HG03571 (cell line): ENCODE results near the gene MXRA7.

Experiments
- ATAC-seq: cut with Tn5 transposase; IDR thresholded peaks from one replicate; pipeline ENCODE4 v1.9.1; 2021; ENCODE audit not compliant: unreplicated experiment

The MXRA7 gene

GRCh38 chr17:76681222-76682137 is 29.3 kb downstream of the MXRA7 start:
- no peak for ATAC-seq

- ATAC-seq: no peak
Observed at GRCh38 chr17:76679239-76679638, 31.5 kb downstream of the MXRA7 start.

DNA sequence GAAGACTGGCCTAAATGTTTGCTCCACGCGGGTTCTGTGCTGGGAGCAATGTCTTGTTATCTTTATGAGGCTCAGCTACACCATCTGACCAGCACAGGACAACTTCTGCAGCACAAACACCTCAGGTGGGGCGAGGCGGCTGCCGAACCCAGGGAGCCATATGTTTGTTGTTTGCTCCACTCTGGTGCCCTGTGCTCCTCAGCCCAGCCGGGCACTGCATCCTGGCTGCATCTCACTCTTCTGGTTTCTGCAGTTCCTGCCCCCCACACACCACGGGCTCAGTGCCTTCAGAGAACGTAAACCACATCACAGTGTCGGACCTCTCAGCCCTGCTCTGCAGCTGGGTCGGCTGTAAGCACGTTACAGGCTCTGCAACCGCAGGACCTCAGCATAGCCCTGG is 32.4 kb downstream of the MXRA7 start:
- no peak for ATAC-seq

- no peak for ATAC-seq
Observed at GRCh38 chr17:76677406-76677805, 33.4 kb downstream of the MXRA7 start.

GRCh38 chr17:76676629-76677028 is 34.1 kb downstream of the MXRA7 start:
- no peak for ATAC-seq

GRCh38 chr17:76675648-76676047 is 35.1 kb downstream of the MXRA7 start:
- no peak for ATAC-seq

GRCh38 chr17:76674600-76674999 is 36.2 kb downstream of the MXRA7 start:
- no peak for ATAC-seq

- no peak for ATAC-seq
Observed at GRCh38 chr17:76673729-76674128, 37.0 kb downstream of the MXRA7 start.

DNA sequence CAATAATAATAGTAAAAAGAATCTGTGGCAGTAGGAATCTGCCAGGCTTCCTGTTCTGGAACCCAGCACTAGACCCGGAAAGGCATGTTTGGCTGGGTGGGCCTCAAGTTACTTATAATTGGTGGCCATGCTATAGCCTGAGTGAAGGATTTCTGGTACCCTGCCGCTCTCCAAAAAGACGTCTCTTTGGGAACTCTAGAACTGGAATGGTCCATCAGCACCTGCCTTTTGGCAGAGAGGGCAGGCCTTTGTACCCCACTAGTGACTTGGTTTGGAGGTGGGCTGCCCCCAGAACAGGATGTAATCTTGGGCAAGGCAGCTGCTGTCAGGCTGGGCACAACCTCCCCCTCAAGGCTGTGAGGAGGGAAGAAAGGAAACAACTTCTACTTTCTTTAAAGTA is 37.9 kb downstream of the MXRA7 start:
- ATAC-seq: no peak

- ATAC-seq: no peak
Observed at GRCh38 chr17:76672270-76672851, 38.4 kb downstream of the MXRA7 start.

DNA sequence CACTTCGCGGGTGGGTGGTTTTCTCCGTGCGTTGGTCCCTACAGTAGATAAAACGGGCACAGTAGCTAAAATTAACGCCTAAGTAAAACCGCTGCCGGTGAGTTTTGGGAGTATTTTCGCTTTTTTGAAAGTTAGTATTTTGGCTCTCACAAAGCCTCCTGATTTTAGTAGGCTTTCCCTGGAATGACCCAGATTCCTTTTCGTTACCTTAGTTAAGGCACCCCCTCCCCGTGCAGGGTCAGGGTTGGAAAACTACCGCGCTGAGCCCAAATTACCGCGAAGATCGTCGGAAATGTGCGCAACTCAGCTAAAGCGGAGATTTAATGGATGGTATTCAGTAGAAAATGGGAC is 38.9 kb downstream of the MXRA7 start:
- ATAC-seq: no peak

DNA sequence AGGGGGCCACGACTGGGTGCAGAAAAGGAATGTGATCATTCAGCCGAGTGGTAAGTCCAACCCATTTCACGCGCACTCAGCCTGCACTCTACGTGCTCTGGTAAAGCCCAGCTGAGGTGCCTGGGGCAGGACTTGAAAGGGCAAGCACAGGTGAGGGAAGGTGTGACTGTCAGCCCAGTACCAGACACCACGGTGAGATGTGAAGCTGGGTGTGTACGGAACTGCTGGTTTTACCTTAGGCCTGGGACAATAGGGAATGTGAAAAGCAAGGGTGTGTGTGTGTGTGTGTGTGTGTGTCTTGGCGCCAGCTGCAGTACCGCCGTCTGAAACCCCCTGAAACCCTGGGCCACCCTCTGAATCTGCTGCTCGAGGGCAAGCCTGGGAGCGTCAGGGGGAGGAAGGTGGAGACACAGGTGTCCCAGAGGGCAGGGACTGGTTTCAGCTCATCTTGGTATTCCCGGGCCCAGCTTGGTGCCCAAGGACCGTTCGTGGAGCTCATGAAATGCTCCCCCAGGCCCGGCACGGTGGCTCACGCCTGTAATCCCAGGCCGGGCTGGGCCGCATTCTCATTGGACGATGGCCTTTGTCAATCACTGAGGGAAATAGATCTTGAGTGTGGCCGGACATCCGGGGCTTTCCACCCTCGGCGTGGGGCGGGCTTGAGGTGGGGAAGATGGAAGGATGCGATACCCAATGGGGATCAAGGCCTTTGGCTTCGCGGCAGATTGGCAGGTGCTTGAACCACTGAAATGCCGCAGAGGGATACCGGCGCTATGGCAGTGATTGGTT is 39.4 kb downstream of the MXRA7 start:
- peak; percentile 96 for ATAC-seq

- ATAC-seq: no peak
Observed at GRCh38 chr17:76670718-76671122, 40.0 kb downstream of the MXRA7 start.

GRCh38 chr17:76670020-76670717 is 40.6 kb downstream of the MXRA7 start:
- no peak for ATAC-seq

GRCh38 chr17:76667786-76668453 is 42.8 kb downstream of the MXRA7 start:
- no peak for ATAC-seq

DNA sequence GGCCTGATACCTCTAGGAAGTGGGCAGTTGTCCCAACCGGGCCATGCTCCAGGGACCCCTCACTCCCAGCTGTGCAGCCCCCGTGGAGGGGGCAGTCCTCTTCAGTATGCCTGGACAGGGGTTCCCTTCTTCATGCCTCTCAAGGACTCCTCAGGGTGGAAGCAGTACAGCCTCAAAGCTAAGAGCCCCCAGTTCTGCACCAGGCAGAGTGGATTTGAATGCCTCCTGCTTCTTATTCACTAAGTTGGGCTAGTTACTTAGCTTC is 43.3 kb downstream of the MXRA7 start:
- ATAC-seq: no peak

- ATAC-seq: no peak
Observed at GRCh38 chr17:76660656-76661042, 50.1 kb downstream of the MXRA7 start.

DNA sequence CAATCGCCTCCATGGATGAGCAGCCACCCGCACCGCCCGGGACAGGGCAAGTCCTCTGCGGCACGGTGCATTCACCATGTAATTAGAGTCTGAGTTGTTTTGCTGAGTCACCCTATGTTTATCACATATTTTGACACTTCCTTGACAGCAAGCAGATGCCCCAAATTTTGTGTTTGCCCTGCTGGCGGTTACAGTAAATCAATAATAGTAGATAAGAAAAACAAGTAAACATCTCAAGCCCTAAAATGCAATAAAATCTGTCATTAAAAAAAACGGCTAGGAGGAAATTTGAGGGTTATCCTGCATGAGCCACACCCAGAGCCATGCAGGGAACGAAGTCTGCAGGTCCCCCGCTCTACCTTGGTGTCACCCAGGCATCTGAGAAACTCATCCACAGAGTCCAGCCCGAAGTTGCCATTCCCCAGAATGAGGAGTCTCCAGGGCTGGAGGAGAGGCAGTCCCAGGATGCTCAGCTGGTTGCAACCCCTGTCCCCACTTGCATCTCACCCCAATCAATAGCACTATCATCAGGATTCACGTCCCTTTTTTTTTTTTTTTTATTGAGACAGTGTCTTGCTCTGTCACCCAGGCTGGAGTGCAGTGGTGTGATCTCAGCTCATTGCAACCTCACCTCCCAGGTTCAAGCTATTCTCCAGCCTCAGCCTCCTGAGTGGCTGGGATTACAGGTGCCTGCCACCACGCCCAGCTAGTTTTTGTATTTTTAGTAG is 50.7 kb downstream of the MXRA7 start:
- no peak for ATAC-seq

DNA sequence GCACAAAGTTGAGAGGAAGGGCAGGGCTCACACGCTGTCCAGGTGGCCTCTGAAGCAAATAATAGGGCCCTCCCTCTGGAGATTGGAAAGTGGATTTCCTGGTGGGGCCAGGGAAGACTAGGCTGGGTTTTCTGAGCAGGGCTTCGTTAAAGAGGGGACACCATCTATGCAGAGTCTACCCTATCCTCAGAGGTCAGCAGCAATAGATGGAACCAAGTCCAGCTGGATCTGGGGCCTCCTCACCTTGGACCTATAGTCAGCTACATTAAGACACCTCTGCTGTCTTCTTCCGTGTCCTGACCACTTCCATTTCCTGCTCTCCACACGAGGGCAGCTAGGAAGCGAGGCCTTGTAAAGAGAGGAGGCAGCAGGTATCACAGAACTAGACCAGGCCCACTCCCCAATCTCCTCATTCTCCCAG is 52.5 kb downstream of the MXRA7 start:
- ATAC-seq: no peak

DNA sequence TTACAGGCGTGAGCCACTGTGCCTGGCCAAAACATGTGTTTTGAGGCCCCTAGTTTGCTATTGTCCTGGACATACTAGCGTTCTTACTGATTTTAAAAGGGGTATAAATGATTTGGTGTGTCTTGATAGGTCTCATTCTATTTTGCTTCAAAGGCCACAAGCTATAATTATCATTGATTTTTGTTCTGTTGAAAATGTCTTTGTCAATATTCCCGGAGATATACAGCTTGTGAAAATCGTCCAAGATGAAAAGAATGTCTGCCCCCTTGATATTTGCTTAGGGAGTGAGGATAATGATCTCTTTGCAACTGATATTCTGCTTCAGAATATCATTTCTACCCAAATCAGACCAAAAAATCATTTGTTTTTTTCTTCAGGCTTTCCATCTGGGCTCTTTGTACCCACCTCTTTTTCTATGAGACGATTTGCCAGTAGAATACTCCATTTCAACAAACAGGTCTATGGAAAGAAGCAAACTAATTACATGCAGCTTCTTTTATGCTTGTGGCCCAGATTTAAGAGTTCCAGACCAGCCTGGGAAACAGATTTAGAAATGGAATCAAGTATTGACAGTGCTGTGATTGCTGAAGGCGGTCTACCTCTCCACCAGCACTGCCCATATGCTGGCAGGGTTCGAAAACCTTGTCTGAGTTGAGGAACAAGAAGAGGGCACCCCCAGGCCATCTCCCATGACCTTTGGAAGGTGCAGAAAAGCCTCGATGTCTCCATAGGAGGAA is 53.1 kb downstream of the MXRA7 start:
- ATAC-seq: no peak
